ENCODE results near the gene CHP1.
"Not testable (repeated sequence)": the region's sequence is repeated elsewhere in the genome, so short reads cannot be mapped to it uniquely, and the experiment has no call there.

The CHP1 gene

DNA sequence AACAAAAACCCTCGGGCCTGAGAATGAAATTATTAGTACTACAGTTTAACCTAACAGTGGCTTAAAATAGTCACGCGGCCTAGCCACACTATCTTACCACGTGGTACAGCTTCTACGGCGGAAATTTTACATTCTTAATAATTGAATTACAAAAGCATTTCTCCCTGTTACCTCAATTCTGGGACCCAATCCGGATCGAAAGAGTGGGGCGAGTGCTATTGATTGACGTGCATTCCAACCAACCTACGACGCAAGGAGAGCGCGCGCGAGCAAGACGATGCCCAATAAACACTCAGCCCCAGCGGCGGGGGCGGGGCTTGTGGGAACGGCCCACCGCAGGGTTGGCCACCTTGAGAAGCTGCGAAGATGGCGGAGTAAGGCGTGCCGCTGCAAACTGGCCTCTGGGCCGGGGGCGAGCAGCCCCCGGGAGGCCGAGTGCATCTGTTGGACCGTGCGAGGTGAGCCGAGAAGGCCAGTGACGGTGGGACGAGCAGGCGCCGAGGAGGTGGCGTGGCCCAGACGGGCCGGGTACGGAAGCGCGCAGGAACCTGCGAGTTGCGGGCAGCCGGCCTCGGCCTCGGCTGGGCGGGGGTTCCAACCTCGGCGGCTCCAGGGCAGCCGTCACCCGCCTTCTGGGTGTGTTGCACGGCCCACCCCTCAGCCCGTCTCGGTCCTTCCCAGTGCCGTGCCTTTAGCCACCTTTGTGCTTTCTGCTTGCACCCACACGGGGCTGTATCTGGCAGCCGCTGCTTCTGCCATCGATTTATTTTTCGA is 52.8 kb downstream of the CHP1 start:
- DNase-seq (ENCODE audit: insufficient read length), result peak; percentile 93
- TF ChIP-seq TAF1 (IDR thresholded peaks at IDR 0.05; ENCODE audit: borderline replicate concordance, low read depth, low read length), result peak; percentile 97
- TF ChIP-seq POLR2A (IDR thresholded peaks at IDR 0.05; ENCODE audit: low read depth, low read length), result peak; percentile 94
- TF ChIP-seq POLR2AphosphoS5 (IDR thresholded peaks at IDR 0.05; ENCODE audit: low read depth, low read length), result peak; percentile 92
- FAIRE-seq, result peak; percentile 97

DNA sequence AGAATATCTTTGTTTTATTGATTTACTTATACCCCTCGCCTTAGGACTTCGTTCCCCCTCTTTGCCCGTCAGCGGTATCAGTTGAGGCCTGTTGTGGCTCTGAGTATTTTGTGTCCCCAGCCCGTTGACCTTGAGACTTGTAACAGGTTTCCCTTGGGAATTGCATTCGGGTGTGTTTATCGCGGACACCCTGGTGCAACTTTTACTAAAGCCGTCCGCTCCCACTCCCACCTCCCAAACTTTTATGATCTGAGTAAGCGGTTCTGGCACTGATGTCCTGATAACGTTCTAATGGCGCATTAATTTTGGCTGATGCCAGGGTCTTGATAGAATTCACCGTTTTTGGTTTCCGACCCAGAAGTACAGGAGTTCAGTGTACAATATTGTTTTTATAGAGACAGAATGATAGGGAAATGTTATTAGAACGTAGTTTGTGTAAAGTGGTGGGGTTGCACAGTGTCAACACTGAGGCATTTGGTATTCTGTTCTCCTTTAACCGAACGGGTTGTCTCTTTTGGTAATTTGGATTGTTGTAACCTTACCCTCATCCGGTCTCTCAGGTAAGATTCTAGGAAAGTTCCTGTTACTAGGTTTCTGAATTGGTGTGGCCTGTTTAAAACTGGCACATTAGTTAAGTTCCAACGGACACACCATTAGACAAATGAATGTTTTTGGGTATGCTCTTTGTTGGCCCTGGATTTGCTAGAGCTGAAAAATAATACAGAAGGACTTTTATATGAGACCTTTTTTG is 53.5 kb downstream of the CHP1 start:
- DNase-seq (ENCODE audit: insufficient read length) (no peak), FAIRE-seq (peak; percentile 58)
- TF ChIP-seq POLR2A (IDR thresholded peaks at IDR 0.05; ENCODE audit: low read depth, low read length) (no peak), TAF1 (IDR thresholded peaks at IDR 0.05; ENCODE audit: borderline replicate concordance, low read depth, low read length) (no peak), POLR2AphosphoS5 (IDR thresholded peaks at IDR 0.05; ENCODE audit: low read depth, low read length) (no peak)

DNA sequence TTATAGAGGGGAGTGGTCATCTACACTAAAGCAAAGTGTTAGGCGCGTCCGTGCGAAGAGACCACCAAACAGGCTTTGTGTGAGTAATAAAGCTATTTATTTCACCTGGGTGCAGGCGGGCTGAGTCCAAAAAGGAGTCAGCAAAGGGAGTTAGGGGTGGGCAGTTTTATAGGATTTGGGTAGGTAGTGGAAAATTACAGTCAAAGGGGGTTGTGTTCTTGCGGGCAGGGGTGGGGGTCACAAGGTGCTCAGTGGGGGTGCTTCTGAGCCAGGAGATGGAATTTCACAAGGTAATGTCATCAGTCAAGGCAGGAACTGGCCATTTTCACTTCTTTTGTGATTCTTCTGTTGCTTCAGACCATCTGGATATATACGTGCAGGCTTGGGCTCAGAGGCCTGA is 54.2 kb downstream of the CHP1 start:
- no peak for DNase-seq (ENCODE audit: insufficient read length)
- no peak for FAIRE-seq
- TF ChIP-seq POLR2AphosphoS5 (IDR thresholded peaks at IDR 0.05; ENCODE audit: low read depth, low read length), result no peak
- TF ChIP-seq TAF1 (IDR thresholded peaks at IDR 0.05; ENCODE audit: borderline replicate concordance, low read depth, low read length), result no peak
- no peak for TF ChIP-seq POLR2A (IDR thresholded peaks at IDR 0.05; ENCODE audit: low read depth, low read length)

DNA sequence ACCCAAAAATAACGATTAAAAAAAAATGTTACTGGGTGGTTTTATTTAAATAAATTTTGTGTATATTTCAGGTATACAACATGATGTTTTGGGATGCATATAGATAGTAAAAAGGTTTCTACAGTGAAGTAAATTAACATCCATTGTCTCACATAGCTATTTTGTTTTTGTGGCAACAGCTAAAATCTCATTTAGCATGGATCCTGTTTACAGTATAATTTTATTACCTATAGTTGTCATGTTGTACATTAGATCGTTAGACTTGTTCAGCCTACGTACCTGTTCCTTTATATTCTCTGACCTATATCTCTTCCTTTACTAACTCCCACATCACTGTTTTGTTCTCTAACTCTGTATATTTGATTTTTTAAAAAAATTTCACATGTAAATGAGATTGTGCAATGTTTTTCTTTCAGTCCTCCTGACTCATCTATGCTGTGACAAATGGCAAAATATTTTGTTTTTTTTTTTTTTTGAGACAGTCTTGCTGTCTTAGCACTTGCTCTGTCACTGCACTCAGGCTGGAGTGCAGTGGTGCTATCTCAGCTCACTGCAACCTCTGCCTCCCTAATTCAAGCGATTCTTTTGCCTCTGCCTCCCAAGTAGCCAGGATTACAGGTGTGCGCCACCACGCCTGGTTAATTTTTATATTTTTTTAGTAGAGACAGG is 55.7 kb downstream of the CHP1 start:
- TF ChIP-seq TAF1 (IDR thresholded peaks at IDR 0.05; ENCODE audit: borderline replicate concordance, low read depth, low read length) (no peak), POLR2AphosphoS5 (IDR thresholded peaks at IDR 0.05; ENCODE audit: low read depth, low read length) (no peak), POLR2A (IDR thresholded peaks at IDR 0.05; ENCODE audit: low read depth, low read length) (no peak)
- FAIRE-seq, result no peak
- DNase-seq (ENCODE audit: insufficient read length), result no peak

GRCh38 chr15:41288464-41288863 is 57.4 kb downstream of the CHP1 start:
- TF ChIP-seq POLR2AphosphoS5 (IDR thresholded peaks at IDR 0.05; ENCODE audit: low read depth, low read length), result no peak
- no peak for TF ChIP-seq POLR2A (IDR thresholded peaks at IDR 0.05; ENCODE audit: low read depth, low read length)
- FAIRE-seq (no peak), DNase-seq (ENCODE audit: insufficient read length) (no peak)

- no peak for FAIRE-seq
Observed at GRCh38 chr15:41289953-41290352, 58.9 kb downstream of the CHP1 start.

GRCh38 chr15:41291065-41291631 is 60.1 kb downstream of the CHP1 start:
- peak; percentile 17 for DNase-seq (ENCODE audit: insufficient read length)

More at GRCh38 chr15:41289953-41290352, 58.9 kb downstream of the CHP1 start:
- no peak for TF ChIP-seq POLR2A (IDR thresholded peaks at IDR 0.05; ENCODE audit: low read depth, low read length)
- no peak for TF ChIP-seq POLR2AphosphoS5 (IDR thresholded peaks at IDR 0.05; ENCODE audit: low read depth, low read length)
- no peak for TF ChIP-seq TAF1 (IDR thresholded peaks at IDR 0.05; ENCODE audit: borderline replicate concordance, low read depth, low read length)
- DNase-seq (ENCODE audit: insufficient read length), result no peak

DNA sequence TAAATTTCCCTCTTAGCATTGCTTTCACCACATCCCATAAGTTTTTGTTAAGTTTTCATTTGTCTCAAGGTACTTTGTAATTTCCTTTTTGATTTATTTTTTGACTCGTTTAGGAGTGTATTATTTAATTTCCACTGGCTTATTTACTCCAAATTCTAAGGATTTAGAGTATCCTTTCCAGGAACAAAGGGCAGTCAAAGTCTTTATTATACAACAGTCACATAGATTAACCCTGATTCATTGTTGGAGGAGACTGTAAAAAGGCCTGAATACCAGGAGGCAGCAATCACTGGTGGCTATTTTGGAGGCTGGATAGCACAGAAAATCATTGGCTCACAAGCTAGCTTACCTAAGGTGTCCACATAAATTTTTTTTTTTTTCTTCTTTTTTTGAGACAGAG is 61.5 kb downstream of the CHP1 start:
- no peak for FAIRE-seq
- DNase-seq (ENCODE audit: insufficient read length), result no peak
- TF ChIP-seq POLR2AphosphoS5 (IDR thresholded peaks at IDR 0.05; ENCODE audit: low read depth, low read length) (no peak), TAF1 (IDR thresholded peaks at IDR 0.05; ENCODE audit: borderline replicate concordance, low read depth, low read length) (no peak), POLR2A (IDR thresholded peaks at IDR 0.05; ENCODE audit: low read depth, low read length) (no peak)

More at GRCh38 chr15:41291065-41291631, 60.1 kb downstream of the CHP1 start:
- FAIRE-seq, result no peak
- no peak for TF ChIP-seq TAF1 (IDR thresholded peaks at IDR 0.05; ENCODE audit: borderline replicate concordance, low read depth, low read length)
- no peak for TF ChIP-seq POLR2AphosphoS5 (IDR thresholded peaks at IDR 0.05; ENCODE audit: low read depth, low read length)
- TF ChIP-seq POLR2A (IDR thresholded peaks at IDR 0.05; ENCODE audit: low read depth, low read length), result no peak

DNA sequence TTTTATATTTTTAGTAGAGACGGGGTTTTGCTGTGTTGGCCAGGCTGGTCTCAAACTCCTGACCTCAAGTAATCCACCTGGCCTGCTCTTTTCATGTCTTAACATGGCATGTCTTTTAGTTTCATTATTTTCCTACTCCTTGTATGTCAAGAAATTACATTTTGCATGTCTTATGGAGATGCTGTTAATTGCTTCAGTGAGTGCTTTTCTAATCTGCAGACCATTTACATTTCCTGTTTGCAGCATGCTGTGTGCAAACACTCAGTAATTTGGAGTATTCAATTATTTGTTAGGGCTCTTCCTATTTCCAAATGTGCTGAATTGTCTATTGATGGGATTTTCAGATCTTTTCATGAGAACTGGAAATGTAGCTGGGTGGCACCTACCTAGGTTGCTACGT is 70.1 kb downstream of the CHP1 start:
- DNase-seq (ENCODE audit: insufficient read length); FAIRE-seq: not testable (repeated sequence)

GRCh38 chr15:41301587-41301986 is 70.5 kb downstream of the CHP1 start:
- FAIRE-seq, result peak; percentile 27
- TF ChIP-seq TAF1 (IDR thresholded peaks at IDR 0.05; ENCODE audit: borderline replicate concordance, low read depth, low read length) (no peak), POLR2A (IDR thresholded peaks at IDR 0.05; ENCODE audit: low read depth, low read length) (no peak), POLR2AphosphoS5 (IDR thresholded peaks at IDR 0.05; ENCODE audit: low read depth, low read length) (no peak)
- DNase-seq (ENCODE audit: insufficient read length), result no peak

DNA sequence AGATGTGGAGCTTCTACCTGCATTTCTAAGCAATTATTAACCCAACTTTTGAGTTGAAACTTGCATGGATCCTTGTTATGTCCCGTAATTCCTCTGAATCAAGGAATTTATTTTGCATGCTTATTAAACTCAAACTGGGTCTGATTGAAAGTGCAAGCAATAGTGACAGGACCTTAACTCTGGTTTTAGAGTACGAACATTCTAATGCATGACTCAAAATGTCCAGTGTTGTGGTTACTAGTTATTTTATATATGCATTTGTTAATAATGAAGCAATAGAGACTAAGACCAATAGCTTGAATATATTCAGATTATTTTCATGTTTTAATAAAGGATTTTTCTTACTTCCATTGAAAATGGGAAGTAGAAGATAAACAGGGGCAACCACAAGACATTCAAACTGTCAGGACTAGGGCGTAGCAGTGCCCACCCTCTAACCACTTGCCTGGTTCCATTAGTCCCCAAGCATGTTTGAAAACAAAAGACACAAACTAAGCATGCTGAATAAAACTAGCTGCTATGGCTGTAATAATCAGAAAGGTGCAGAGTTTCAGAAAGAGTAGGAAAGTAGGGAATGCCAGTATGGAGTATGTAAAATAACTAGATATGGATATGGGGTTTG is 73.2 kb downstream of the CHP1 start:
- TF ChIP-seq POLR2A (IDR thresholded peaks at IDR 0.05; ENCODE audit: low read depth, low read length) (no peak), POLR2AphosphoS5 (IDR thresholded peaks at IDR 0.05; ENCODE audit: low read depth, low read length) (no peak), TAF1 (IDR thresholded peaks at IDR 0.05; ENCODE audit: borderline replicate concordance, low read depth, low read length) (no peak)
- FAIRE-seq, result no peak
- DNase-seq (ENCODE audit: insufficient read length), result no peak
